Kidney tubule cell (primary cell): ENCODE data around the gene SDE2.
"Not testable (repeated sequence)": the region's sequence is repeated elsewhere in the genome, so short reads cannot be mapped to it uniquely, and the experiment has no call there.

Experiments
- DNase-seq: peaks from one replicate; pipeline ENCODE4 v3.0.0-alpha.2; 2018; ENCODE audit warnings: low spot score

The SDE2 gene

DNA sequence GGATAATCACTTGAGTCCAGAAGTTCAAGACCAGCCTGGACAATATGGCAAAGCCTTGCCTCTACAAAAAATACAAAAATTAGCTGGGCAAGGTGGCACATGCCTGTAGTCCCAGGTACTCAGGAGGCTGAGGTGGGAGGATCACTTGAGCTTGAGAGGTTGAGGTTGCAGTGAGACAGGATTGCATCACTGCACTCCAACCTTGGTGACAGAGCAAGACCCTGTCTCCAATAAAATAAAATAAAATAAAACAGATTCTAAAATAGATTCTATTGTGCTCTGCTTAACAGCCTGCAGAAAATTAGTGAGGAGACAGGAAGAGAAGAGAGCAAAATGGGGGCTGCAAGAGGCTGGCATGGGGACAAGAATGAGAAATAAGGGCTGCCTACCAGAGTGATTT is 7.5 kb upstream of the SDE2 start:
- no peak for DNase-seq

DNA sequence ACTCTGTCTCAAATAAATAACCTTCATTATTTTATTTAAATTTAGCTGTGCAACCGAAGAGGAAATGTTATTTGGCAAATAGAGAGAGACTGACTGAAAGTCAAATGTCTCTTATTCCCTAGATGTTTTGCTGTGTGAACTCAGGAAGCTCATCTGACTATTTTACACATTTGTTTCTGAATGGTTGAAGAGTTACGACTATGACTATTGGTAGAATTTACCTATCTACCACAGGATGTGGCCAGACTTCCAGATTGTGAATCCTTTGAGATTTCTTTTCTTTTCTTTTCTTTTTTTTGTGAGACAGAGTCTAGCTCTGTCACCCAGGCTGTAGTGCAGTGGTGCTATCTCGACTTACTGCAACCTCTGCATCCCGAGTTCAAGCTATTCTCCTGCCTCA is 5.3 kb upstream of the SDE2 start:
- no peak for DNase-seq

DNA sequence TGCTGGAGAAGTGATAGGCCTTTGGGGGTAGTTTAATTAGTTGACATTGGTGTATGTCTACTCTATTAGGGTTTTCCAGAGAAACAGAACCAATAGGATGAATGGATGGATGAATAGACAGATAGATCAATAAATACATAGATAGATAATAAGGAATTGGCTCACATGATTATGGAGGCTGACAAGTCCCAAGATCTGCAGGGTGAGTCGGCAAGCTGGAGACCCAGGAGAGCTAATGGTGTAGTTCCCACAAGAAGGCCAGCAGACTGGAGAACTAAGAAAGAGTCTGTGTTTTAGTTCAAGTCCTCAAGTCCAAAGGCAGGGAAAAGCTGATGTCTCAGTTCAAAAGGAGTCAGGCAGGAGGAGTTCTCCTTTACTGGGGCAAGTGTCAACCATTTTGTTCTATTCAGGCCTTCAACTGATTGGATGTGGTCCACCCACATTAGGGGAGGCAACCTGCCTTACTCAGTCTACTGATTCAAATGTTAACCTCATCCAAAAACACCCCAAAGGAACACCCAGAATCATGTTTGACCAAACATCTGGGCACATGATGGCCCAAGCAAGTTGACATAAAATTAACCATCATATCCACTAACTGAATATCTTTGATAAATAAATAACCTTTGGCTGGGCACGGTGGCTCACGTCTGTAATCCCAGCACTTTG is 4.5 kb upstream of the SDE2 start:
- DNase-seq: no peak

- no peak for DNase-seq
Observed at GRCh38 chr1:226002667-226003501, 3.7 kb upstream of the SDE2 start.

- peak; percentile 17 for DNase-seq
Observed at GRCh38 chr1:226001963-226002666, 3.0 kb upstream of the SDE2 start.

- DNase-seq: no peak
Observed at GRCh38 chr1:226001088-226001487, 1.9 kb upstream of the SDE2 start.

DNA sequence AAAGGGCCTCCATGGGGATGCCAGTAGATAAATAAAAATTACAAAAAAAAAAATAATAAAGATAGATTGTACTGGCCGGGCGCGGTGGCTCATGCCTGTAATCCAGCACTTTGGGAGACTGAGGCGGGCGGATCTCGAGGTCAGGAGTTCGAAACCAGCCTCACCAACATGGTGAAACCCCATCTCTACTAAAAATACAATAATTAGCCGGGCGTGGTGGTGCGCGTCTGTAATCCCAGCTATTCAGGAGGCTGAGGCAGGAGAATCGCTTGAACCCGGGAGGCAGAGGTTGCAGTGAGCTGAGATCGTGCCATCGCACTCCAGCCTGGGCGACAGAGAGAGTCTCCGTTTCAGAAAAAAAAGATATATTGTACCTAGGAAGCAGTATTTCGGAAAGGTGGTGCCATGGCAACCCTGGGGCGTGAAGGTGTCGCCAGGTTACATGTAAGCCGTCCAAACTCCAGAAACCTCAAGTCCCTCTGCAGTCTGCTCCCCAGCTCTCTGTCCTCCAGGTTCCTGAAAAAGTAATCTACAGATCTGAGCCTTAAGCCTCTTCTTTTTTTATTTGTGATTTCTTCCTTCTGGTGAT is 1.4 kb upstream of the SDE2 start:
- not testable (repeated sequence) for DNase-seq

DNA sequence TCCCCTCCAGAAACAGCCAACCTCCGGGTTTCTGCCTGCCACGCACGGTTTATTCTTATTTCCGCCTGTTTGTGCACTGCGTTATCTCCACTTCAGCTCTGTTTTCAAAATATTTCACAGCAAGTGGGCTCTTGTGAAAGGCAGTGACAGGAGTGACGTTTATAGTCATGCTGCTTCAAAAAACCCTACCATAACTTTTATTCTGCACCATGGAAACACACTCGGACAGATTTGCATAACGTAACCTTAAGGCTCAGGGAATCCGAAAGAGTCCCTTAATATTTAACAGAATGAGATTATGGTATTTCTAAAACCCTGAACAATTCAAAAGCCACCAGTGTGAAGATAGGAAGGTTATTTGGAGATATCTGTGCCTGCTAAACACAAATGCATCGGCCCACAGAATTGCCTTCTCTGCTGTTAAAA is 782 bp upstream of the SDE2 start:
- peak; percentile 47 for DNase-seq

DNA sequence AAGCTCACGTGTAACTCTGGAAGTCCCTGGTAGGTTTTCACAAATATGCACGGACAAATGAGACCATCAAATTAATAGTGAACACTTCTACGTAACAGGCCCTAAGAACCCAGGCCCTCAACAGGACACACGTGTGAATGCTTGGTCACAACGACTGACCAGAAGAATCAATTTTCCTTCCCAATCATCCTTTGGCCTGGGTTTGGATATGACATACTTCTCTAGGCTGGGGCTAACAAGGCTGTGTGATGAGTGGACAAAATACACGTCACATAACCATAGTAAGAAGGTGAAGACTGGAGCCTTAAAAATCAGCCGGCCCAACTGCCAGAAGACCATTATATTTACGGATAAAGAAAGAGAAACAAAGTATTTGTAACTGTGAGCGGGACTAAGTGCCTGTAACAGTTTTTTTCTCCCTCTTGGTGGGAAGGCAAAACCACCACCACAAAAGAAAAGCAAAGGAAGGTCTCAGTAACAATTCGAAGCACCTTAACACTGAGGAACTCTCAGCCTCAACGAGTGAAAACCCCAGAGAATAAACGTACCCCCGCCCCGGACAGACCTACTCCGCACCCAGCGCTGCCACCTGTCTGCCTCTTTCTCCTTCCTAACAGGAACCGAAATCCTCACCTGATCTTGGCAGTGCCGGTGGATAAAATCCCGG is 450 bp downstream of the SDE2 start:
- peak; percentile 44 for DNase-seq

- peak; percentile 49 for DNase-seq
Observed at GRCh38 chr1:225996946-225997545, 2.1 kb downstream of the SDE2 start.

DNA sequence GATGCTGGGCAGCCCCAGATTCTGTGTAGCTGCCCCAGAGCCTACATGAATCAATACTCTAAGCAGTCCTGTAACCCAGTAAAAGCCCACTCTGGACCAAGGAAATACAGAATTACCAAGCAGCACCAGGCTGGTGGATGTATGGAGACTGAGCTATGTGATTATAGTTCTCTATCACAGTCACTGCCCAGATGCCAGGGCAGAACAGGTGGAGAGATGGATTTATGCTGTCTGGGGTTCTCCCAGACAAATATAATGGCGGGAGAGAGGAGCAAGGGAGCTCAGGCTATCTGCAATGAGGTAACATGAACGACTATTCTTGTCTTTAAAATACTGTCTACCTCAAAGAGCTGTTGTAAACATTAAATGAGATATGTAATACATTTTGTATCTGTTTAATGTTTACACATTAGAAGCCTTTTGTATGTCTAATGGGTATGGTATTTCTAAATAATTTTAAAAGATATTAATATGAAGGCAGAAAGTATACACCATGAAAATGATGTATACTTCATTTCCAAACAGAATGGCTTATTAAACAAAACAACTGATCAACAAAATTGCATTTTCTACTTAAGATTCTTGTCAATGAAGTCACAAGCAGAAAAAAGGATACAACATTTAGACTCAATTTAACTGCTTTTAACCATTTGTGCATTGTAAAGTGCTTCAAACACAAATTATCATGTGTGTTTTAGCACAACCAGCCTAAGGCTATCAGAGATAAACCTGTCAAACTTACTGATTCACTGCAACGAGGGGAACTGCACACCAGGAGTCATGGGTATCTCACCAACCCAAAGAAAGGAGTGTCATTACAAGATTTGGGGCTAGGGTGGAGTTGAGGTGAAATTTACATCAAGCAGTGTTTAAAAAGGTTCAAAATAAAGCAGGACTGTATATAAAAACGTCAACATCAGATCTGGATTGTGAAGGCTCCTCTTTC is 3.0 kb downstream of the SDE2 start:
- DNase-seq: no peak

GRCh38 chr1:225990705-225991464 is 8.3 kb downstream of the SDE2 start:
- DNase-seq: no peak

- peak; percentile 47 for DNase-seq
Observed at GRCh38 chr1:225987491-225988316, 11.4 kb downstream of the SDE2 start.

DNA sequence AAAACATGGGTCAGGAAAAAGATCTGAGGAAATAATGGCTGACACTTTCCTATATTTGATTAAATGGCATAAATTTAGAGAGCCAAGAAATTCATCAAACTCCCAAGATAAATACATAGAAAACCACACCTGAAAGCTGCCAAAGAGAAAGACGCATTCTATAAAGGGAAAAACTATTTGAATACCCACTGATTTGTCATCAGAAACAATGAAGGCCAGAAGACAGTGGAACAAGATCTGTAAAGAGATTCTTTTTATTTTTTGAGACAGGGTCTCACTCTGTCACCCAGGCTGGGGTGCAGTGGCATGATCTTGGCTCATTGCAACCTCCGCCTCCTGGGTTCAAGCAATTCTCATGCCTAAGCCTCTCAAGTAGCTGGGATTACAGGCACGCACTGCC is 17.4 kb downstream of the SDE2 start:
- no peak for DNase-seq

GRCh38 chr1:225980005-225980836 is 18.9 kb downstream of the SDE2 start:
- no peak for DNase-seq

GRCh38 chr1:225979421-225979820 is 19.7 kb downstream of the SDE2 start:
- no peak for DNase-seq

- no peak for DNase-seq
Observed at GRCh38 chr1:225977937-225978748, 21.0 kb downstream of the SDE2 start.
